Mesenchymal stem cell (in vitro differentiated cells and primary cell): ENCODE data around the gene SLIT3.
A peak's percentile ranks its signal among the peaks of the same experiment; 100 is the strongest.

Experiments used
- DNase-seq: peaks from one replicate; pipeline ENCODE4 v3.0.0-alpha.2; 2013
- H2AFZ ChIP-seq: one replicate; pipeline ENCODE4 v1.6.1; 2013; ENCODE audit warnings: low read depth, mild to moderate bottlenecking, control low read depth, inconsistent platforms, low read length, moderate library complexity
- H2AK5ac ChIP-seq: 2 replicates; pipeline ENCODE4 v1.6.1; 2013; ENCODE audit warnings: low read length, moderate library complexity, mild to moderate bottlenecking, inconsistent platforms; ENCODE audit not compliant: severe bottlenecking
- H2BK120ac ChIP-seq: one replicate; pipeline ENCODE4 v1.6.1; 2013; ENCODE audit warnings: low read depth, mild to moderate bottlenecking, inconsistent platforms, low read length, moderate library complexity
- H2BK12ac ChIP-seq, 2 experiments: one replicate each; pipeline ENCODE4 v1.6.1; 2013; ENCODE audit warnings: inconsistent platforms in 2 of 2, low read length in 2 of 2, mild to moderate bottlenecking in 2 of 2, moderate library complexity in 2 of 2, control low read depth in 1 of 2
- H2BK15ac ChIP-seq: one replicate; pipeline ENCODE4 v1.6.1; 2013; ENCODE audit warnings: mild to moderate bottlenecking, low read depth, inconsistent platforms; ENCODE audit not compliant: poor library complexity, severe bottlenecking
- H2BK5ac ChIP-seq: 2 replicates; pipeline ENCODE4 v1.6.1; 2013; ENCODE audit warnings: low read depth, mild to moderate bottlenecking, low read length, control low read depth, inconsistent platforms; ENCODE audit not compliant: poor library complexity, severe bottlenecking
- H3K14ac ChIP-seq, 2 experiments: one replicate each; pipeline ENCODE4 v1.6.1; 2013; ENCODE audit warnings: inconsistent platforms in 2 of 2, low read length in 2 of 2, control low read depth in 1 of 2, mild to moderate bottlenecking in 1 of 2, moderate library complexity in 1 of 2
- H3K18ac ChIP-seq, 2 experiments: one replicate each; pipeline ENCODE4 v1.6.1; 2013; ENCODE audit warnings: inconsistent platforms in 2 of 2, low read length in 2 of 2, control low read depth in 1 of 2, low read depth in 1 of 2, mild to moderate bottlenecking in 1 of 2
- H3K23ac ChIP-seq, 2 experiments: one replicate each; pipeline ENCODE4 v1.6.1; 2013; ENCODE audit warnings: inconsistent platforms in 2 of 2, low read length in 2 of 2, mild to moderate bottlenecking in 2 of 2, moderate library complexity in 2 of 2, control low read depth in 1 of 2
- H3K27ac ChIP-seq: 2 replicates; pipeline ENCODE4 v1.5.1; 2013; ENCODE audit warnings: mild to moderate bottlenecking, moderate library complexity, low read length, control low read depth, inconsistent platforms; ENCODE audit not compliant: poor library complexity, severe bottlenecking
- H3K27me3 ChIP-seq, 2 experiments: 2 replicates each; pipeline versions ENCODE4 v1.6.1 to v1.7.0; 2013; ENCODE audit warnings: low read length in 2 of 2, mild to moderate bottlenecking in 2 of 2, moderate library complexity in 2 of 2, control low read depth in 1 of 2, inconsistent platforms in 1 of 2; ENCODE audit not compliant: control insufficient read depth in 1 of 2, insufficient read depth in 1 of 2
- H3K36me3 ChIP-seq, 2 experiments: 2 replicates each; pipeline versions ENCODE4 v1.6.1 to v1.7.0; 2013; ENCODE audit warnings: low read length in 2 of 2, control low read depth in 1 of 2, inconsistent platforms in 1 of 2, low read depth in 1 of 2, mild to moderate bottlenecking in 1 of 2; ENCODE audit not compliant: insufficient read depth in 2 of 2, control insufficient read depth in 1 of 2
- H3K4ac ChIP-seq, 2 experiments: one replicate each; pipeline ENCODE4 v1.6.1; 2013; ENCODE audit warnings: inconsistent platforms in 2 of 2, low read length in 2 of 2, mild to moderate bottlenecking in 2 of 2, moderate library complexity in 2 of 2, control low read depth in 1 of 2, low read depth in 1 of 2
- H3K4me1 ChIP-seq: 2 replicates; pipeline ENCODE4 v1.6.1; 2013; ENCODE audit warnings: low read depth, low read length, control low read depth; ENCODE audit not compliant: control insufficient read depth, insufficient read depth
- H3K4me2 ChIP-seq: 2 replicates; pipeline ENCODE4 v1.6.1; 2013; ENCODE audit warnings: low read length, mild to moderate bottlenecking, inconsistent platforms; ENCODE audit not compliant: poor library complexity, severe bottlenecking
- H3K4me3 ChIP-seq, 2 experiments: 2 replicates each; pipeline versions ENCODE4 v1.5.1 to v1.7.0; 2013; ENCODE audit warnings: low read length in 2 of 2, mild to moderate bottlenecking in 2 of 2, control low read depth in 1 of 2, low read depth in 1 of 2; ENCODE audit not compliant: insufficient read depth in 1 of 2
- H3K79me1 ChIP-seq: replicated peaks from 2 replicates; pipeline ENCODE4 v1.6.1; 2013; ENCODE audit warnings: mild to moderate bottlenecking, control low read depth, low read length, inconsistent platforms; ENCODE audit not compliant: poor library complexity, severe bottlenecking
- H3K9ac ChIP-seq: 2 replicates; pipeline ENCODE4 v1.7.0; 2013; ENCODE audit warnings: mild to moderate bottlenecking, low read length, moderate library complexity
- H3K9me3 ChIP-seq: 2 replicates; pipeline ENCODE4 v1.7.0; 2013; ENCODE audit warnings: mild to moderate bottlenecking, low read length; ENCODE audit not compliant: control insufficient read depth
- H4K8ac ChIP-seq: one replicate; pipeline ENCODE4 v1.6.1; 2013; ENCODE audit warnings: inconsistent platforms, mild to moderate bottlenecking, low read length, moderate library complexity
- H4K91ac ChIP-seq: one replicate; pipeline ENCODE4 v1.6.1; 2013; ENCODE audit warnings: mild to moderate bottlenecking, low read length, inconsistent platforms
- WGBS: methylation state at CpG from one replicate; pipeline ENCODE4 v1.1.7; 2013; ENCODE audit warnings: mixed read lengths; 5-methylcytosine and 5-hydroxymethylcytosine counted together

SLIT3 gene

GRCh38 chr5:169168280-169168679 lies 132.7 kb downstream of the SLIT3 start:
- no peak overlapping the region for H2BK120ac ChIP-seq
- H3K23ac ChIP-seq: no peak overlapping the region
- no peak overlapping the region for H3K4ac ChIP-seq
- peaks cover 0 to 9% of the 10 kb centered on the region in 2 experiments for H3K36me3 ChIP-seq
- no peak overlapping the region for H3K18ac ChIP-seq
- WGBS: 60% methylated on average over 3 of the region's 3 CpGs
- no peaks in the 10 kb centered on the region for H3K4me1 ChIP-seq
- H2BK12ac ChIP-seq: no peak overlapping the region
- H3K79me1 ChIP-seq: no peaks in the 10 kb centered on the region
- H2AFZ ChIP-seq: no peak overlapping the region
- H3K4me3 ChIP-seq: no peak overlapping the region
- peaks cover 0 to 10% of the 10 kb centered on the region in 2 experiments for H3K27me3 ChIP-seq
- no peak overlapping the region for H3K27ac ChIP-seq
- no peak overlapping the region for H3K4me2 ChIP-seq
- H3K14ac ChIP-seq: no peak overlapping the region
- H4K8ac ChIP-seq: no peak overlapping the region
- H3K9me3 ChIP-seq: no peaks in the 10 kb centered on the region
- H2AK5ac ChIP-seq: no peak overlapping the region
- DNase-seq: no peak
- no peak overlapping the region for H2BK15ac ChIP-seq
- no peak overlapping the region for H2BK5ac ChIP-seq
- no peak overlapping the region for H4K91ac ChIP-seq
- H3K9ac ChIP-seq: no peak overlapping the region

- no peaks in the 10 kb centered on the region for H3K79me1 ChIP-seq
- H3K27ac ChIP-seq: no peak overlapping the region
- no peak overlapping the region for H3K14ac ChIP-seq
- H3K9ac ChIP-seq: no peak overlapping the region
- H2BK120ac ChIP-seq: no peak overlapping the region
- H4K8ac ChIP-seq: no peak overlapping the region
- no peak overlapping the region for H3K4me3 ChIP-seq
- H2BK5ac ChIP-seq: no peak overlapping the region
- H4K91ac ChIP-seq: no peak overlapping the region
- H3K9me3 ChIP-seq: no peaks in the 10 kb centered on the region
- peaks cover 0 to 5% of the 10 kb centered on the region in 2 experiments for H3K36me3 ChIP-seq
- 87% methylated on average over 8 of the region's 8 CpGs for WGBS
- no peak overlapping the region for H3K18ac ChIP-seq
- H3K4me2 ChIP-seq: no peak overlapping the region
- peaks cover 0 to 10% of the 10 kb centered on the region in 2 experiments for H3K27me3 ChIP-seq
- no peak overlapping the region for H3K23ac ChIP-seq
- DNase-seq: no peak
- H2BK12ac ChIP-seq: no peak overlapping the region
- no peak overlapping the region for H3K4ac ChIP-seq
- H2BK15ac ChIP-seq: no peak overlapping the region
- no peak overlapping the region for H2AK5ac ChIP-seq
- H2AFZ ChIP-seq: no peak overlapping the region
- H3K4me1 ChIP-seq: peaks cover 7% of the 10 kb centered on the region
Observed at GRCh38 chr5:169166078-169166477, 134.9 kb downstream of the SLIT3 start.

DNA sequence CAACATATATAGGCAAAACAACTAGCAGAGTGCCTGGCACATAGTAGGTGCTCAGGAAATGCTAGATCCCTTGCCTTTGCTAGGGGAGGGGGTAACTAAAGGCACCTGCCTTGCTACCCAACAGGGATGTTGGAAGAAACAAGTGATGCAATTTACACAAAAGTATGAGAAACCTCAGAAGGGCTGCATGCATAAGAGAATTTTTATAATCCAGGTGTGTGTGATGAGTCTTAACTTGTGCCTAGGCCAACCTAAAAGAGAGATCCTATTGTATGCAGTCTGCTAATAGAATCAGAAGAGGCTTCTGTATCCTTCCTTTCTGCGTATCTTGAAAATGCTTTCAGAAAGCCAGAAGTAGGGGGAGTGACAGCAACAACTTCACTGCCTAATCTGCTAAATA lies 135.9 kb downstream of the SLIT3 start:
- WGBS: 100% methylated on average over 1 of the region's 1 CpG
- no peaks in the 10 kb centered on the region for H3K79me1 ChIP-seq
- H3K27ac ChIP-seq: no peak overlapping the region
- no peak overlapping the region for H3K4me2 ChIP-seq
- no peak overlapping the region for H2BK15ac ChIP-seq
- H3K9me3 ChIP-seq: no peaks in the 10 kb centered on the region
- no peak overlapping the region for H2AFZ ChIP-seq
- peaks cover 0 to 10% of the 10 kb centered on the region in 2 experiments for H3K27me3 ChIP-seq
- no peak for DNase-seq
- H3K9ac ChIP-seq: no peak overlapping the region
- no peak overlapping the region for H3K23ac ChIP-seq
- no peak overlapping the region for H3K18ac ChIP-seq
- H2BK12ac ChIP-seq: no peak overlapping the region
- H3K14ac ChIP-seq: no peak overlapping the region
- no peaks in the 10 kb centered on the region for H3K36me3 ChIP-seq
- H4K8ac ChIP-seq: no peak overlapping the region
- no peak overlapping the region for H2AK5ac ChIP-seq
- no peak overlapping the region for H2BK120ac ChIP-seq
- H3K4me3 ChIP-seq: no peak overlapping the region
- H3K4ac ChIP-seq: no peak overlapping the region
- H3K4me1 ChIP-seq: peaks cover 13% of the 10 kb centered on the region
- no peak overlapping the region for H2BK5ac ChIP-seq
- no peak overlapping the region for H4K91ac ChIP-seq

DNA sequence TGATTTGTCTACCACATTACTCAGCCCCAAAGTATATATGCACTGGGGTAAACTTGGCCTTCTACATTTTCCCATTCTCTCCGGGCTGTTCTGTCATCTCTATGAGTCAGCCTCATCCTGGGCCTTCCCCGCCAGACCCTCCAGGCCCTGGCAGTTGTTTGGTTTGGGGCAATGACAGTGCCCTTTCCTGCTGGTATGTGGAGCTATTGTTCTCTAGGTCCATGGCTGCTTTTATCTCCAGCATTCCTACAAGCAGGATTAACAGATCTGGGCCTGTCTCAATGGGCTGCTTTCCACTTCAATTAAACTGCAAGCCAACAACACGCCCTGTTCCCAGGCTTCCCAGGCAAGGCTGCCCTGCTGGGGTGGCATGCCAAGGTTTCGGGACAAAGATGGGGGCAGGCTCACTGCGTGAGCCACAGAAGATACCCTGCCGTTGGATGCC lies 136.4 kb downstream of the SLIT3 start:
- no peak overlapping the region for H2BK12ac ChIP-seq
- no peaks in the 10 kb centered on the region for H3K79me1 ChIP-seq
- H3K4ac ChIP-seq: no peak overlapping the region
- H3K27me3 ChIP-seq: peaks cover 0 to 6% of the 10 kb centered on the region in 2 experiments
- no peak overlapping the region for H2BK120ac ChIP-seq
- no peak overlapping the region for H3K9ac ChIP-seq
- H2BK15ac ChIP-seq: no peak overlapping the region
- DNase-seq: peak; percentile 14
- H2BK5ac ChIP-seq: no peak overlapping the region
- H3K9me3 ChIP-seq: no peaks in the 10 kb centered on the region
- no peak overlapping the region for H3K4me3 ChIP-seq
- H3K23ac ChIP-seq: no peak overlapping the region
- H3K27ac ChIP-seq: no peak overlapping the region
- no peaks in the 10 kb centered on the region for H3K36me3 ChIP-seq
- H3K14ac ChIP-seq: peak overlapping the region in 1 of 2 experiments; percentile 19
- WGBS: 64% methylated on average over 5 of the region's 6 CpGs
- H2AK5ac ChIP-seq: no peak overlapping the region
- H3K4me1 ChIP-seq: peaks cover 13% of the 10 kb centered on the region
- H2AFZ ChIP-seq: no peak overlapping the region
- H4K91ac ChIP-seq: no peak overlapping the region
- H4K8ac ChIP-seq: no peak overlapping the region
- no peak overlapping the region for H3K4me2 ChIP-seq
- H3K18ac ChIP-seq: no peak overlapping the region
